ENCODE data around the gene MIP. TPM values are rescaled to one million over a fixed set of nuclear protein-coding genes. Genes with fewer than 3 reads are reported as not detected.
"Not testable (repeated sequence)": the region's sequence is repeated elsewhere in the genome, so short reads cannot be mapped to it uniquely, and the experiment has no call there.

MIP gene
- polyA plus RNA-seq, 4 donors, result 0.13 TPM; not detected in 3

DNA sequence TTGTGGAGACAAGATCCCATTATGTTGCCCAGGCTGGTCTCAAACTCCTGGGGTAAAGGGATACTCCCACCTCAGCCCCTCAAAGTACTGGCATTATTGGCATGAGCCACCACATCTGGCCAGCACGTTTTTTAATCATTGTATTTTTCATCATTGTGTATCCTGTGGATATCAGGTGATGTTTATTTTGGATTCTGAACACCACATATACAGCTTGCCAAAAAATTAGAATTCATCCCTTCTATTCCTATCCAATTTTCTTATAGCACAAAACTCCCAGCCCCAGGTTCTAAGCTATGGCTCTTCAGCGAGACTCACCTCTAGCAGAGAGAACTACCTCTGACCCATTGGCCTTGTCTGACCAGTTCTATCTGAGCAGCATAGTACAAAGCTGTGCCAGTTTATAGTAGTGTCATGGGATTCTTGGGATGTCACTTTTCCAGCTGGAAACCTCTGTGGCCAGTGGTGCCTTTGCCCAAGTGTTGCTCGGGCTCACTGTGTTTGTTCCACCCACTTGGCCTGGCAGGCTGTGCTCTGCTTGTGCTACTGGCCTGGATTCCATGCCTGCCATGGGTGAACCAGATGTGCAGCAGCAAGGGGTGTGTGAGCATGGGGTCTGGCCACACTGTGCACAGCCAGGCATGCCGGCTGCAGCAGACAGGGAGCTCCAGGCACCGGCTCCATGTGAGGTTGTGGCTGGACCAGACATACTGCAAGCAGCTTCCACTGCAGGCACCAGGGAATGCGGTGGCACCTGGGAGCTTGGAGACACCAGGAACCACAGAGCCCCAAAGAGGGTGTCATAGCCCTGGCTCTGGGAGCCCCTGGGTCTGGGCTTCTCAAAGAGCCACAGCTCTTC is 42.4 kb downstream of the MIP start:
- no peak for DNase-seq (ENCODE audit: low read depth in 4 of 4, low spot score in 3 of 4)

DNA sequence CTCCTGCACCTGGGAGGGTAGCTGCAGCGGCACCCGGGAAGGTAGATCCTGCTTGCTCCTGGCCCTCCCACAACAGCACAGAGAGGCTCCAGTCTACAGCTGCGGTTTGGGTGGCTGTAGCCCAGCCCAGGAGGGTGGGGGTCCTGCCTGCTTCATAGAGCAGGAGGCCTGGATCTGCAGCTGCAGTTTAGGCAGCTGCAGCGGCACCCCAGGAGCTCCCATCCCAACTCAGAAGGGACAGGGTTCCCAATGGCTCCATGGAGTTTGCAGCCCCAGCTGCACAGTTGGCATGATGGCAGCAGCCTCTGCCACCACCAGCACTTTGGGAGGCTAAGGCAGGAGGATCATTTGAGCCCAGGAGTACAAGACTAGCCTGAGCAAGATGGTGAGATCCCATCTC is 43.7 kb downstream of the MIP start:
- no peak for DNase-seq (ENCODE audit: low read depth in 4 of 4, low spot score in 3 of 4)

DNA sequence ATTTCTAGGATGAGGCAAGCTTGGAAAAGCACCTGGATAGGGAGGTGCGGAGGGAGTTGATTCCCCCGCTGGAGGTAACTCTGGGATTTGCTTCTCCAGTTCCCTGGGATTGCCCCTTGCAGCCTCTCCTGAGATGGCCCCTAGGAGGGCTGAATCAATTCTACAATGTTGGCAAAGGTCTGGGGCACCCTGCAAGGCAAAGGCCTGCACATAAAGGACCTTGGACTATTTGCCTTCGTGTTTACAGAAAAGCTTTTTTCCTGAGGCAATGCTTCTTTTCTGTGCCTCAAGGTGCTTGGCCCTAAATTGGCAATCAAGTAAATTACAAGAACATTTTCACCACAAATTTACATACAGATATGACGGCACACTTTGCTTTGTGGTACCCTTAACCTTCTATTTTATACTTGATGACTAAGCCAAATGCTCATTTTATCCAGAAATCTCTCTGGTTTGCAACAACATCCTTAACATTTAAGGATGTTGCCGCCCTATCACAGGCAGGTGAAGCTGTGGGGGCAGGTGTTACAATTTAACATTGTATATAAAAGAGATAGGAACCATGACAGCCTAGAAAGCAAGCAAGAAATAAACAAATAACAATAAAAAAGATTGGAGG is 45.5 kb downstream of the MIP start:
- no peak for DNase-seq (ENCODE audit: low read depth in 4 of 4, low spot score in 3 of 4)

DNA sequence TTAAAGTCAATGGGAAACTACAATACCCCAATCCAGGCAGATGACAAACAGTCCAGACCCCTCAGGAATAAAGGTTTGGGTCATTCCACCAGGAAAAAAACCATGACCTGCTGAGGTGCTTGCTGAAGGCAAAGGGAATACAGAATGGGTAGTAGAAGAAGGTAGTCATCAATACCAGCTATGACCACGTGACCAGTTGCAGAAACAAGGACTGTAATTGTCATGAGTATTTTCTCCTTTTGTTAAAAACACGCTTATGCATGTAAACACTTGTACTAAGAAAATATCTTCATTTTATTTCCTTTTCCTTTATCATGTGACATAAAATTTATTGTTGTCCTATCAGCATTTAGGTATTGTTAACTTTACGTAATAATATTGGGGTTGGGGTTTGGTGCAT is 50.2 kb downstream of the MIP start:
- DNase-seq (ENCODE audit: low read depth in 4 of 4, low spot score in 3 of 4), result not testable (repeated sequence)

DNA sequence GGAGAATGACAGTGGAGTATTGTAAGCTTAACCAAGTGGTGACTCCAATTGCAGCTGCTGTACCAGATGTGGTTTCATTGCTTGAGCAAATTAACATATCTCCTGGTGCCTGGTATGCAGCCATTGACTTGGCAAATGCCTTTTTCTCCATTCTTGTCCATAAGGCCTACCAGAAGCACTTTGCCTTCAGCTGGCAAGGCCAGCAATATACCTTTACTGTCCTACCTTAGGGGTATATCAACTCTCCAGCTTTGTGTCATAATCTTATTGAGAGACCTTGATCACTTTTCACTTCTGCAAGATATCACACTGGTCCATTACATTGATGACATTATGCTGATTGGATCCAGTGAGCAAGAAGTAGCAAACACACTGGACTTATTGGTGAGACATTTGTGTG is 52.8 kb downstream of the MIP start:
- DNase-seq (ENCODE audit: low read depth in 4 of 4, low spot score in 3 of 4), result not testable (repeated sequence)

DNA sequence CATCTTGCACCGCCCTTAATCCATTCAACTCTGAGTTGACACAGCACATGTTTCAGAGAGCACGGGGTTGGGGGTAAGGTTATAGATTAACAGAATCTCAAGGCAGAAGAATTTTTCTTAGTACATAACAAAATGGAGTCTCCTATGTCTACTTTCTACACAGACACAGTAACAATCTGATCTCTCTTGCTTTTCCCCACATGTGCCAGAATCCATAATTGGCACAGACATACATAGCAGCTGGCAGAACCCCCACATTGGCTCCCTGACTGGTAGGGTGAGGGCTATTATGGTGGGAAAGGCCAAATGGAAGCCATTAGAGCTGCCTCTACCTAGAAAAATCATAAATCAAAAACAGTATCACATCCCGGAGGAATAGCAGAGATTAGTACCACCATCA is 53.3 kb downstream of the MIP start:
- not testable (repeated sequence) for DNase-seq (ENCODE audit: low read depth in 4 of 4, low spot score in 3 of 4)

Other genes with a start within 250 kb of the MIP start
- gene RNF41, start 232.7 kb downstream of the MIP start, polyA plus RNA-seq (ENCODE audit: insufficient read length in 4 of 4), result 10 to 100 TPM; 42.5 to 43.6 (median 43.3) TPM
- 10 to 100 TPM; 26.5 to 31.0 (median 30.3) TPM for gene NABP2, start 230.3 kb downstream of the MIP start, polyA plus RNA-seq (ENCODE audit: insufficient read length in 4 of 4)
- gene SLC39A5, start 224.6 kb downstream of the MIP start, polyA plus RNA-seq (ENCODE audit: insufficient read length in 4 of 4), result 10 to 100 TPM in 3 of 4 donors, 1 to 10 TPM in 1; 3.0 to 63.3 (median 44.9) TPM
- gene ANKRD52, start 196.3 kb downstream of the MIP start, polyA plus RNA-seq (ENCODE audit: insufficient read length in 4 of 4), result 10 to 100 TPM; 23.8 to 42.5 (median 28.9) TPM
- gene COQ10A, start 187.7 kb downstream of the MIP start, polyA plus RNA-seq (ENCODE audit: insufficient read length in 4 of 4), result 10 to 100 TPM; 11.0 to 21.2 (median 15.5) TPM
- gene CS, start 154.3 kb downstream of the MIP start, polyA plus RNA-seq (ENCODE audit: insufficient read length in 4 of 4), result 100 to 1,000 TPM; 114 to 224 (median 198) TPM
- 100 to 1,000 TPM in 3 of 4 donors, 10 to 100 TPM in 1; 95.9 to 159 (median 151) TPM for gene CNPY2, start 138.7 kb downstream of the MIP start, polyA plus RNA-seq (ENCODE audit: insufficient read length in 4 of 4)
- gene PAN2, start 120.7 kb downstream of the MIP start, polyA plus RNA-seq (ENCODE audit: insufficient read length in 4 of 4), result 100 to 1,000 TPM in 2 of 4 donors, 10 to 100 TPM in 2; 48.7 to 116 (median 92.9) TPM
- 1 to 10 TPM in 1 of 4 donors, under 1 TPM in 3; 0.57 to 1.3 (median 0.77) TPM for gene IL23A, start 115.8 kb downstream of the MIP start, polyA plus RNA-seq (ENCODE audit: insufficient read length in 4 of 4)
- gene STAT2, start 94.5 kb downstream of the MIP start, polyA plus RNA-seq (ENCODE audit: insufficient read length in 4 of 4), result 100 to 1,000 TPM in 3 of 4 donors, 10 to 100 TPM in 1; 78.8 to 139 (median 105) TPM
- gene APOF, start 91.8 kb downstream of the MIP start, polyA plus RNA-seq (ENCODE audit: insufficient read length in 4 of 4), result under 1 TPM in 1 of 4 donors, not detected in 3; 0.13 TPM
- 10 to 100 TPM; 22.4 to 45.4 (median 38.4) TPM for gene TIMELESS, start 5.2 kb downstream of the MIP start, polyA plus RNA-seq (ENCODE audit: insufficient read length in 4 of 4)
- 1 to 10 TPM; 2.4 to 6.1 (median 4.2) TPM for gene SPRYD4, start 13.9 kb upstream of the MIP start, polyA plus RNA-seq (ENCODE audit: insufficient read length in 4 of 4)
- gene GLS2, start 33.5 kb upstream of the MIP start, polyA plus RNA-seq (ENCODE audit: insufficient read length in 4 of 4), result 1 to 10 TPM in 3 of 4 donors, under 1 TPM in 1; 0.83 to 2.2 (median 1.8) TPM
- 10 to 100 TPM; 32.3 to 46.9 (median 44.2) TPM for gene RBMS2, start 67.2 kb upstream of the MIP start, polyA plus RNA-seq (ENCODE audit: insufficient read length in 4 of 4)
- gene BAZ2A, start 175.7 kb upstream of the MIP start, polyA plus RNA-seq (ENCODE audit: insufficient read length in 4 of 4), result 10 to 100 TPM; 56.3 to 99.8 (median 85.0) TPM
- 1,000 to 10,000 TPM in 1 of 4 donors, 100 to 1,000 TPM in 3; 483 to 1,155 (median 920) TPM for gene ATP5F1B, start 191.3 kb upstream of the MIP start, polyA plus RNA-seq (ENCODE audit: insufficient read length in 4 of 4)
- gene PTGES3, start 233.6 kb upstream of the MIP start, polyA plus RNA-seq (ENCODE audit: insufficient read length in 4 of 4), result 100 to 1,000 TPM; 274 to 381 (median 335) TPM